H9 (cell line): ENCODE measurements around the gene RRBP1. TPM values are rescaled to one million over a fixed set of nuclear protein-coding genes. Genes with fewer than 3 reads are reported as not detected.

Experiments
- DNase-seq: peaks from one replicate; pipeline ENCODE4 v3.0.0-alpha.2; 2017
- H2AFZ ChIP-seq: one replicate; pipeline ENCODE4 v1.6.1; 2013; ENCODE audit warnings: mild to moderate bottlenecking, low read length, control low read depth, moderate library complexity
- H2AK5ac ChIP-seq: 2 replicates; pipeline ENCODE4 v1.6.1; 2013; ENCODE audit warnings: low read length, control low read depth, mixed read lengths; ENCODE audit not compliant: insufficient read length
- H2BK120ac ChIP-seq: one replicate; pipeline ENCODE4 v1.6.1; 2013; ENCODE audit warnings: low read depth, mild to moderate bottlenecking, low read length, control low read depth, inconsistent platforms; ENCODE audit not compliant: poor library complexity, severe bottlenecking
- H2BK12ac ChIP-seq: 2 replicates; pipeline ENCODE4 v1.6.1; 2013; ENCODE audit warnings: low read length, control low read depth, mixed read lengths, low read depth; ENCODE audit not compliant: insufficient read length
- H2BK15ac ChIP-seq: 2 replicates; pipeline ENCODE4 v1.6.1; 2013; ENCODE audit warnings: low read depth, low read length, control low read depth
- H2BK20ac ChIP-seq: one replicate; pipeline ENCODE4 v1.6.1; 2013; ENCODE audit warnings: low read depth, mild to moderate bottlenecking, low read length, control low read depth, inconsistent platforms; ENCODE audit not compliant: poor library complexity, severe bottlenecking
- H2BK5ac ChIP-seq: 2 replicates; pipeline ENCODE4 v1.6.1; 2013; ENCODE audit warnings: low read length, control low read depth, mixed read lengths; ENCODE audit not compliant: insufficient read length
- H3K14ac ChIP-seq: 2 replicates; pipeline ENCODE4 v1.6.1; 2013; ENCODE audit warnings: low read length, control low read depth; ENCODE audit not compliant: insufficient read depth
- H3K18ac ChIP-seq: 2 replicates; pipeline ENCODE4 v1.6.1; 2013; ENCODE audit warnings: low read depth, mild to moderate bottlenecking, mixed read lengths, low read length, control low read depth; ENCODE audit not compliant: insufficient read length
- H3K23ac ChIP-seq: 2 replicates; pipeline ENCODE4 v1.6.1; 2013; ENCODE audit warnings: low read length, control low read depth, mixed read lengths, low read depth; ENCODE audit not compliant: insufficient read length
- H3K23me2 ChIP-seq: 2 replicates; pipeline ENCODE4 v1.6.1; 2013; ENCODE audit warnings: low read depth, mild to moderate bottlenecking, mixed read lengths, low read length, control low read depth; ENCODE audit not compliant: insufficient read length, poor library complexity, severe bottlenecking
- H3K27ac ChIP-seq: 2 replicates; pipeline ENCODE4 v1.5.1; 2013; ENCODE audit warnings: low read length, control low read depth, mixed read lengths, low read depth; ENCODE audit not compliant: insufficient read length
- H3K27me3 ChIP-seq: 2 replicates; pipeline ENCODE4 v1.6.1; 2013; ENCODE audit warnings: low read length, control low read depth, inconsistent platforms; ENCODE audit not compliant: insufficient read depth
- H3K4ac ChIP-seq: 2 replicates; pipeline ENCODE4 v1.6.1; 2013; ENCODE audit warnings: low read depth, mild to moderate bottlenecking, control low read depth, inconsistent platforms, low read length, moderate library complexity
- H3K4me1 ChIP-seq: 2 replicates; pipeline ENCODE4 v1.6.1; 2013; ENCODE audit warnings: low read length, control low read depth, inconsistent platforms; ENCODE audit not compliant: insufficient read depth
- H3K4me2 ChIP-seq: 2 replicates; pipeline ENCODE4 v1.6.1; 2013; ENCODE audit warnings: low read length, control low read depth, mixed read lengths; ENCODE audit not compliant: insufficient read length, insufficient read depth
- H3K56ac ChIP-seq: 2 replicates; pipeline ENCODE4 v1.6.1; 2013; ENCODE audit warnings: low read depth, mild to moderate bottlenecking, mixed read lengths, low read length, control low read depth; ENCODE audit not compliant: insufficient read length
- H3K79me1 ChIP-seq: 2 replicates; pipeline ENCODE4 v1.6.1; 2013; ENCODE audit warnings: low read depth, mild to moderate bottlenecking, moderate library complexity, low read length, control low read depth, inconsistent platforms; ENCODE audit not compliant: insufficient read depth, poor library complexity, severe bottlenecking
- H3K79me2 ChIP-seq: 2 replicates; pipeline ENCODE4 v1.6.1; 2013; ENCODE audit warnings: low read length, control low read depth, inconsistent platforms; ENCODE audit not compliant: insufficient read depth
- H3K9ac ChIP-seq: 2 replicates; pipeline ENCODE4 v1.6.1; 2013; ENCODE audit warnings: low read length, control low read depth, mixed read lengths; ENCODE audit not compliant: insufficient read length; ENCODE audit errors: extremely low read depth
- H3K9me3 ChIP-seq: one replicate; pipeline ENCODE4 v1.6.1; 2013; ENCODE audit warnings: low read depth, low read length, inconsistent platforms; ENCODE audit not compliant: control insufficient read depth
- H3T11ph ChIP-seq: one replicate; pipeline ENCODE4 v1.6.1; 2013; ENCODE audit warnings: mild to moderate bottlenecking, low read length, control low read depth, inconsistent platforms
- H4K20me1 ChIP-seq: one replicate; pipeline ENCODE4 v1.6.1; 2013; ENCODE audit not compliant: control insufficient read depth, insufficient read length, insufficient read depth
- H4K5ac ChIP-seq: 2 replicates; pipeline ENCODE4 v1.6.1; 2013; ENCODE audit warnings: low read depth, mild to moderate bottlenecking, mixed read lengths, low read length, control low read depth; ENCODE audit not compliant: insufficient read length
- H4K8ac ChIP-seq: replicated peaks from 2 replicates; pipeline ENCODE4 v1.6.1; 2013; ENCODE audit warnings: low read length, control low read depth, mixed read lengths, low read depth; ENCODE audit not compliant: insufficient read length
- H4K91ac ChIP-seq: 2 replicates; pipeline ENCODE4 v1.6.1; 2013; ENCODE audit warnings: low read depth, mild to moderate bottlenecking, moderate library complexity, mixed read lengths, low read length, control low read depth; ENCODE audit not compliant: insufficient read length
- H3K27ac Mint-ChIP-seq, 3 experiments: 2 replicates in 2 of 3; 3 replicates in 1 of 3; pipeline ENCODE4 v1.8.0; 2020 to 2021; ENCODE audit warnings: mixed read lengths in 3 of 3, mild to moderate bottlenecking in 1 of 3, moderate library complexity in 1 of 3
- H3K27me3 Mint-ChIP-seq: 2 replicates; pipeline ENCODE4 v1.8.0; 2021; ENCODE audit warnings: low read depth, mild to moderate bottlenecking, moderate library complexity, mixed read lengths
- H3K36me3 Mint-ChIP-seq, 3 experiments: 2 replicates in 2 of 3; 3 replicates in 1 of 3; pipeline ENCODE4 v1.8.0; 2020 to 2021; ENCODE audit warnings: low read depth in 3 of 3, mixed read lengths in 3 of 3; ENCODE audit not compliant: insufficient read depth in 1 of 3
- H3K4me1 Mint-ChIP-seq, 2 experiments: 2 replicates each; pipeline ENCODE4 v1.8.0; 2020; ENCODE audit warnings: mixed read lengths in 2 of 2
- H3K4me3 Mint-ChIP-seq, 2 experiments: 2 replicates in 1 of 2; 3 replicates in 1 of 2; pipeline ENCODE4 v1.8.0; 2020 to 2021; ENCODE audit warnings: mild to moderate bottlenecking in 2 of 2, mixed read lengths in 2 of 2, moderate library complexity in 1 of 2
- H3K9me3 Mint-ChIP-seq, 2 experiments: 2 replicates in 1 of 2; 3 replicates in 1 of 2; pipeline ENCODE4 v1.8.0; 2020; ENCODE audit warnings: mild to moderate bottlenecking in 2 of 2, mixed read lengths in 2 of 2, moderate library complexity in 1 of 2
- WGBS: extraction: QIAGEN DNeasy Blood & Tissue Kit; methylation state at CpG from one replicate; pipeline ENCODE4 v1.1.7; 2013; ENCODE audit warnings: missing lambda C conversion rate, low lambda C conversion rate, mixed read lengths; ENCODE audit not compliant: insufficient read length; ENCODE audit errors: extremely low coverage; 5-methylcytosine and 5-hydroxymethylcytosine counted together
- total RNA-seq: library from RNA; stranded (reverse); gene quantifications from 2 replicates; pipeline ENCODE4 v1.2.1, GENCODE V29; 2021
- TF ChIP-seq, protein P1 (sequence below): fragments of 200-600 bp; sonication (generic); conservative IDR thresholded peaks from 3 replicates; pipeline ENCODE4 v1.8.0; 2021; ENCODE audit warnings: antibody characterized with exemption, mild to moderate bottlenecking

The RRBP1 gene
- total RNA-seq, 1 experiment from 2014 or later, result 97.8 TPM

DNA sequence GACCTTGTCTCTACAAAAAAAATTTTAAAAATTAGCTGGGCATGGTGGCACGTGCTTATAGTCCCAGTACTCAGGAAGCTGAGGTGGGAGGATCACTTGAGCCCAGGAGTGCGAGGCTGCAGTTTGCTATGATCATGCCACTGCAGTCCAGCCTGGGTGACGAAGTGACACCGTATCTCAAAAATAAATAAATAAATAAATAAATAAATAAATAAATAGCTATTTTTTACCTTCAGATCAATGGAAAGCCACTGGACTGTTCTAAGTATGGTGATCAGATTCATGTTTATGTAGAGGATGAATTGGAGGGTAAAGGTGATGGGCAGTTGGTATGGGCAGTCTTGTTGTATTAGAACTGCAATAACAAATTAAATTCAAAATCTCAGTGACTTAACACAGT is 88.1 kb downstream of the RRBP1 start:
- H3K36me3 Mint-ChIP-seq, result peaks cover 5 to 14% (median 9%) of the 10 kb centered on the region in 3 experiments
- no peaks in the 10 kb centered on the region for H3K27me3 Mint-ChIP-seq
- H2BK120ac ChIP-seq, result no peak overlapping the region
- H2AFZ ChIP-seq, result no peak overlapping the region
- H3K23me2 ChIP-seq, result no peaks in the 10 kb centered on the region
- peaks cover 0 to 2% of the 10 kb centered on the region in 2 experiments; a peak in 1 of 5 replicates for H3K9me3 Mint-ChIP-seq
- H2BK5ac ChIP-seq, result no peak overlapping the region
- no peak overlapping the region for H4K5ac ChIP-seq
- no peak overlapping the region for H3K4me2 ChIP-seq
- peaks cover 12% of the 10 kb centered on the region; the same call in 1 of the 2 replicates for H3K79me2 ChIP-seq
- no peak overlapping the region for H2BK15ac ChIP-seq
- no peak overlapping the region for H2AK5ac ChIP-seq
- H3K4me1 ChIP-seq, result peaks cover 9% of the 10 kb centered on the region; the same call in 1 of the 2 replicates
- H3K4me3 Mint-ChIP-seq, result no peak overlapping the region
- no peak overlapping the region for H2BK20ac ChIP-seq
- no peak overlapping the region for H3K4ac ChIP-seq
- no peak overlapping the region for H3T11ph ChIP-seq
- no peak overlapping the region for H3K27ac Mint-ChIP-seq
- H3K9me3 ChIP-seq, result no peaks in the 10 kb centered on the region
- H3K23ac ChIP-seq, result no peak overlapping the region
- DNase-seq, result no peak
- no peaks in the 10 kb centered on the region for H3K27me3 ChIP-seq
- H3K4me1 Mint-ChIP-seq, result peaks cover 36 to 39% of the 10 kb centered on the region in 2 experiments
- H4K20me1 ChIP-seq, result no peaks in the 10 kb centered on the region
- H4K91ac ChIP-seq, result no peak overlapping the region
- H3K27ac ChIP-seq, result no peak overlapping the region
- H3K9ac ChIP-seq, result no peak overlapping the region
- H2BK12ac ChIP-seq, result no peak overlapping the region
- no CpG with 5 or more reads among the region's 4 CpGs for WGBS
- no peak overlapping the region for H3K18ac ChIP-seq
- no peak overlapping the region for H4K8ac ChIP-seq
- H3K56ac ChIP-seq, result no peak overlapping the region
- H3K79me1 ChIP-seq, result peaks cover 12% of the 10 kb centered on the region
- no peak overlapping the region for H3K14ac ChIP-seq
- TF ChIP-seq, protein P1, sequence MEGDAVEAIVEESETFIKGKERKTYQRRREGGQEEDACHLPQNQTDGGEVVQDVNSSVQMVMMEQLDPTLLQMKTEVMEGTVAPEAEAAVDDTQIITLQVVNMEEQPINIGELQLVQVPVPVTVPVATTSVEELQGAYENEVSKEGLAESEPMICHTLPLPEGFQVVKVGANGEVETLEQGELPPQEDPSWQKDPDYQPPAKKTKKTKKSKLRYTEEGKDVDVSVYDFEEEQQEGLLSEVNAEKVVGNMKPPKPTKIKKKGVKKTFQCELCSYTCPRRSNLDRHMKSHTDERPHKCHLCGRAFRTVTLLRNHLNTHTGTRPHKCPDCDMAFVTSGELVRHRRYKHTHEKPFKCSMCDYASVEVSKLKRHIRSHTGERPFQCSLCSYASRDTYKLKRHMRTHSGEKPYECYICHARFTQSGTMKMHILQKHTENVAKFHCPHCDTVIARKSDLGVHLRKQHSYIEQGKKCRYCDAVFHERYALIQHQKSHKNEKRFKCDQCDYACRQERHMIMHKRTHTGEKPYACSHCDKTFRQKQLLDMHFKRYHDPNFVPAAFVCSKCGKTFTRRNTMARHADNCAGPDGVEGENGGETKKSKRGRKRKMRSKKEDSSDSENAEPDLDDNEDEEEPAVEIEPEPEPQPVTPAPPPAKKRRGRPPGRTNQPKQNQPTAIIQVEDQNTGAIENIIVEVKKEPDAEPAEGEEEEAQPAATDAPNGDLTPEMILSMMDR, result no peak
